ENCODE measurements around the gene SHBG.

GRCh38 chr17:7626956-7627249, 3.0 kb upstream of the SHBG start:
- TF ChIP-seq RAD21 (IDR thresholded peaks at IDR 0.05; ENCODE audit: low read depth), result no peak
- no peak for TF ChIP-seq TEAD4 (IDR thresholded peaks at IDR 0.05)
- no peak for TF ChIP-seq CREB1 (IDR thresholded peaks at IDR 0.05; ENCODE audit: low read depth)
- TF ChIP-seq REST (IDR thresholded peaks at IDR 0.05; ENCODE audit: low read depth), result no peak
- no peak for TF ChIP-seq USF1 (IDR thresholded peaks at IDR 0.05)
- TF ChIP-seq EP300 (IDR thresholded peaks at IDR 0.05; ENCODE audit: borderline replicate concordance), result no peak
- no peak for TF ChIP-seq CEBPB (IDR thresholded peaks at IDR 0.05)

Measured in Ishikawa (cell line).